Measurements from ENCODE around the gene AKT1S1. TPM values are rescaled to one million over a fixed set of nuclear protein-coding genes. Genes with fewer than 3 reads are reported as not detected.

AKT1S1 gene
- total and polyA plus RNA-seq, 5 donors from 2014 or later = 3.0 to 12.9 (median 4.1) TPM

- no peak for DNase-seq
- Mint-ChIP-seq H3K27me3 (no peaks in the 10 kb centered on the region), H3K9me3 (no peaks in the 10 kb centered on the region), H3K4me1 (peaks cover 0 to 3% (median 0%) of the 10 kb centered on the region in 4 donors), H3K4me3 (no peak overlapping the region), H3K27ac (no peak overlapping the region), H3K36me3 (peaks cover 27% of the 10 kb centered on the region)
- Histone ChIP-seq H3K27ac (ENCODE audit: insufficient read depth, low read length, poor library complexity, severe bottlenecking) (no peak overlapping the region), H3K27me3 (ENCODE audit: control insufficient read depth, insufficient read depth, low read length) (no peaks in the 10 kb centered on the region), H3K9me3 (ENCODE audit: control insufficient read depth in 2 of 2, low read length in 2 of 2) (no peaks in the 10 kb centered on the region), H3K36me3 (ENCODE audit: control insufficient read depth, insufficient read depth, low read length) (peaks cover 61% of the 10 kb centered on the region), H3K4me3 (ENCODE audit: low read depth, low read length) (no peak overlapping the region), H3K4me1 (ENCODE audit: control insufficient read depth, insufficient read depth, low read length, poor library complexity, severe bottlenecking) (no peaks in the 10 kb centered on the region)
- ATAC-seq (ENCODE audit: low read depth in 2 of 2) = no peak
Observed at GRCh38 chr19:49837009-49837310, 40.2 kb downstream of the AKT1S1 start.

GRCh38 chr19:49836176-49837008 lies 40.8 kb downstream of the AKT1S1 start:
- peaks cover 30% of the 10 kb centered on the region for H3K36me3 Mint-ChIP-seq
- Histone ChIP-seq H3K9me3 (ENCODE audit: control insufficient read depth in 2 of 2, low read length in 2 of 2) (no peaks in the 10 kb centered on the region), H3K27ac (ENCODE audit: insufficient read depth, low read length, poor library complexity, severe bottlenecking) (no peak overlapping the region), H3K4me3 (ENCODE audit: low read depth, low read length) (no peak overlapping the region), H3K36me3 (ENCODE audit: control insufficient read depth, insufficient read depth, low read length) (peaks cover 64% of the 10 kb centered on the region), H3K27me3 (ENCODE audit: control insufficient read depth, insufficient read depth, low read length) (no peaks in the 10 kb centered on the region), H3K4me1 (ENCODE audit: control insufficient read depth, insufficient read depth, low read length, poor library complexity, severe bottlenecking) (no peaks in the 10 kb centered on the region)
- no peaks in the 10 kb centered on the region for H3K27me3 Mint-ChIP-seq
- no peak overlapping the region for H3K4me3 Mint-ChIP-seq
- H3K4me1 Mint-ChIP-seq = peaks cover 0 to 3% (median 0%) of the 10 kb centered on the region in 4 donors
- ATAC-seq (ENCODE audit: low read depth in 2 of 2) = no peak
- H3K9me3 Mint-ChIP-seq = no peaks in the 10 kb centered on the region
- no peak for DNase-seq
- H3K27ac Mint-ChIP-seq = no peak overlapping the region

- peaks cover 69% of the 10 kb centered on the region for H3K36me3 ChIP-seq (ENCODE audit: control insufficient read depth, insufficient read depth, low read length)
- no peaks in the 10 kb centered on the region for H3K9me3 ChIP-seq (ENCODE audit: control insufficient read depth in 2 of 2, low read length in 2 of 2)
- H3K36me3 Mint-ChIP-seq = peaks cover 30% of the 10 kb centered on the region
- ATAC-seq (ENCODE audit: low read depth in 2 of 2) (no peak), DNase-seq (no peak)
- H3K27ac Mint-ChIP-seq = no peak overlapping the region
- H3K27me3 Mint-ChIP-seq = no peaks in the 10 kb centered on the region
- H3K27ac ChIP-seq (ENCODE audit: insufficient read depth, low read length, poor library complexity, severe bottlenecking) = no peak overlapping the region
- no peaks in the 10 kb centered on the region for H3K4me1 ChIP-seq (ENCODE audit: control insufficient read depth, insufficient read depth, low read length, poor library complexity, severe bottlenecking)
- H3K27me3 ChIP-seq (ENCODE audit: control insufficient read depth, insufficient read depth, low read length) = no peaks in the 10 kb centered on the region
- peaks cover 0 to 3% (median 0%) of the 10 kb centered on the region in 4 donors for H3K4me1 Mint-ChIP-seq
- H3K4me3 Mint-ChIP-seq = no peak overlapping the region
- no peak overlapping the region for H3K4me3 ChIP-seq (ENCODE audit: low read depth, low read length)
- no peaks in the 10 kb centered on the region for H3K9me3 Mint-ChIP-seq
Observed at GRCh38 chr19:49835562-49835961, 41.6 kb downstream of the AKT1S1 start.

GRCh38 chr19:49833599-49833998 lies 43.6 kb downstream of the AKT1S1 start:
- H3K36me3 Mint-ChIP-seq = peaks cover 24% of the 10 kb centered on the region
- peaks cover 72% of the 10 kb centered on the region for H3K36me3 ChIP-seq (ENCODE audit: control insufficient read depth, insufficient read depth, low read length)
- H3K9me3 Mint-ChIP-seq = no peaks in the 10 kb centered on the region
- no peak overlapping the region for H3K4me3 Mint-ChIP-seq
- DNase-seq (no peak), ATAC-seq (ENCODE audit: low read depth in 2 of 2) (no peak)
- H3K4me1 Mint-ChIP-seq = peaks cover 0 to 3% (median 0%) of the 10 kb centered on the region in 4 donors
- no peaks in the 10 kb centered on the region for H3K4me1 ChIP-seq (ENCODE audit: control insufficient read depth, insufficient read depth, low read length, poor library complexity, severe bottlenecking)
- H3K27me3 Mint-ChIP-seq = no peaks in the 10 kb centered on the region
- H3K4me3 ChIP-seq (ENCODE audit: low read depth, low read length) = no peak overlapping the region
- H3K27ac ChIP-seq (ENCODE audit: insufficient read depth, low read length, poor library complexity, severe bottlenecking) = no peak overlapping the region
- H3K9me3 ChIP-seq (ENCODE audit: control insufficient read depth in 2 of 2, low read length in 2 of 2) = no peaks in the 10 kb centered on the region
- H3K27ac Mint-ChIP-seq = no peak overlapping the region
- H3K27me3 ChIP-seq (ENCODE audit: control insufficient read depth, insufficient read depth, low read length) = no peaks in the 10 kb centered on the region

- DNase-seq (no peak), ATAC-seq (ENCODE audit: low read depth in 2 of 2) (no peak)
- peaks cover 70% of the 10 kb centered on the region for H3K36me3 ChIP-seq (ENCODE audit: control insufficient read depth, insufficient read depth, low read length)
- no peak overlapping the region for H3K27ac Mint-ChIP-seq
- H3K4me1 Mint-ChIP-seq = peaks cover 0 to 3% (median 0%) of the 10 kb centered on the region in 4 donors
- no peaks in the 10 kb centered on the region for H3K4me1 ChIP-seq (ENCODE audit: control insufficient read depth, insufficient read depth, low read length, poor library complexity, severe bottlenecking)
- H3K27ac ChIP-seq (ENCODE audit: insufficient read depth, low read length, poor library complexity, severe bottlenecking) = no peak overlapping the region
- H3K27me3 Mint-ChIP-seq = no peaks in the 10 kb centered on the region
- no peaks in the 10 kb centered on the region for H3K9me3 ChIP-seq (ENCODE audit: control insufficient read depth in 2 of 2, low read length in 2 of 2)
- H3K27me3 ChIP-seq (ENCODE audit: control insufficient read depth, insufficient read depth, low read length) = no peaks in the 10 kb centered on the region
- H3K9me3 Mint-ChIP-seq = no peaks in the 10 kb centered on the region
- no peak overlapping the region for H3K4me3 ChIP-seq (ENCODE audit: low read depth, low read length)
- peaks cover 23% of the 10 kb centered on the region for H3K36me3 Mint-ChIP-seq
- H3K4me3 Mint-ChIP-seq = no peak overlapping the region
Observed at GRCh38 chr19:49832556-49832955, 44.6 kb downstream of the AKT1S1 start.

GRCh38 chr19:49831592-49831991 lies 45.6 kb downstream of the AKT1S1 start:
- no peak overlapping the region for H3K4me3 Mint-ChIP-seq

GRCh38 chr19:49830766-49831165 lies 46.4 kb downstream of the AKT1S1 start:
- ATAC-seq (ENCODE audit: low read depth in 2 of 2) = no peak
- Histone ChIP-seq H3K27ac (ENCODE audit: insufficient read depth, low read length, poor library complexity, severe bottlenecking) (no peak overlapping the region), H3K27me3 (ENCODE audit: control insufficient read depth, insufficient read depth, low read length) (no peaks in the 10 kb centered on the region), H3K36me3 (ENCODE audit: control insufficient read depth, insufficient read depth, low read length) (peaks cover 70% of the 10 kb centered on the region), H3K4me1 (ENCODE audit: control insufficient read depth, insufficient read depth, low read length, poor library complexity, severe bottlenecking) (no peaks in the 10 kb centered on the region), H3K4me3 (ENCODE audit: low read depth, low read length) (no peak overlapping the region), H3K9me3 (ENCODE audit: control insufficient read depth in 2 of 2, low read length in 2 of 2) (no peaks in the 10 kb centered on the region)
- H3K27me3 Mint-ChIP-seq = no peaks in the 10 kb centered on the region
- H3K4me1 Mint-ChIP-seq = peaks cover 0 to 10% (median 5%) of the 10 kb centered on the region in 4 donors
- H3K9me3 Mint-ChIP-seq = no peaks in the 10 kb centered on the region
- no peak overlapping the region for H3K27ac Mint-ChIP-seq
- no peak for DNase-seq
- peaks cover 23% of the 10 kb centered on the region for H3K36me3 Mint-ChIP-seq
- no peak overlapping the region for H3K4me3 Mint-ChIP-seq

More at GRCh38 chr19:49831592-49831991, 45.6 kb downstream of the AKT1S1 start:
- H3K27me3 Mint-ChIP-seq = no peaks in the 10 kb centered on the region
- no peaks in the 10 kb centered on the region for H3K4me1 ChIP-seq (ENCODE audit: control insufficient read depth, insufficient read depth, low read length, poor library complexity, severe bottlenecking)
- no peaks in the 10 kb centered on the region for H3K9me3 ChIP-seq (ENCODE audit: control insufficient read depth in 2 of 2, low read length in 2 of 2)
- H3K9me3 Mint-ChIP-seq = no peaks in the 10 kb centered on the region
- H3K36me3 ChIP-seq (ENCODE audit: control insufficient read depth, insufficient read depth, low read length) = peaks cover 70% of the 10 kb centered on the region
- H3K36me3 Mint-ChIP-seq = peaks cover 23% of the 10 kb centered on the region
- no peak overlapping the region for H3K27ac Mint-ChIP-seq
- H3K4me3 ChIP-seq (ENCODE audit: low read depth, low read length) = no peak overlapping the region
- H3K27ac ChIP-seq (ENCODE audit: insufficient read depth, low read length, poor library complexity, severe bottlenecking) = no peak overlapping the region
- DNase-seq (no peak), ATAC-seq (ENCODE audit: low read depth in 2 of 2) (no peak)
- H3K27me3 ChIP-seq (ENCODE audit: control insufficient read depth, insufficient read depth, low read length) = no peaks in the 10 kb centered on the region
- H3K4me1 Mint-ChIP-seq = peaks cover 0 to 7% (median 5%) of the 10 kb centered on the region in 4 donors

- H3K27ac Mint-ChIP-seq = no peak overlapping the region
- H3K9me3 Mint-ChIP-seq = no peaks in the 10 kb centered on the region
- no peak overlapping the region for H3K4me3 ChIP-seq (ENCODE audit: low read depth, low read length)
- DNase-seq (no peak), ATAC-seq (ENCODE audit: low read depth in 2 of 2) (no peak)
- no peaks in the 10 kb centered on the region for H3K4me1 ChIP-seq (ENCODE audit: control insufficient read depth, insufficient read depth, low read length, poor library complexity, severe bottlenecking)
- peaks cover 22% of the 10 kb centered on the region for H3K36me3 Mint-ChIP-seq
- H3K27me3 Mint-ChIP-seq = no peaks in the 10 kb centered on the region
- H3K4me1 Mint-ChIP-seq = peaks cover 0 to 10% (median 5%) of the 10 kb centered on the region in 4 donors
- no peak overlapping the region for H3K4me3 Mint-ChIP-seq
- H3K36me3 ChIP-seq (ENCODE audit: control insufficient read depth, insufficient read depth, low read length) = peaks cover 61% of the 10 kb centered on the region
- no peak overlapping the region for H3K27ac ChIP-seq (ENCODE audit: insufficient read depth, low read length, poor library complexity, severe bottlenecking)
- no peaks in the 10 kb centered on the region for H3K9me3 ChIP-seq (ENCODE audit: control insufficient read depth in 2 of 2, low read length in 2 of 2)
- no peaks in the 10 kb centered on the region for H3K27me3 ChIP-seq (ENCODE audit: control insufficient read depth, insufficient read depth, low read length)
Observed at GRCh38 chr19:49829721-49830120, 47.4 kb downstream of the AKT1S1 start.

Measured in CD4-positive, CD25-positive, alpha-beta regulatory T cell (primary cell).